ENCODE data around the gene SAMD14. TPM values are rescaled to one million over a fixed set of nuclear protein-coding genes. Genes with fewer than 3 reads are reported as not detected.

SAMD14 gene
- total RNA-seq, 1 donor from 2014 or later, result 0.26 TPM

- no peak for FAIRE-seq
- DNase-seq (ENCODE audit: low read depth), result no peak
- no peak overlapping the region for H3K4me3 ChIP-seq (ENCODE audit: low read depth, low read length)
- TF ChIP-seq CTCF (IDR thresholded peaks at IDR 0.05; ENCODE audit: insufficient read depth, low read length, severe bottlenecking), result no peak
- no peaks in the 10 kb centered on the region for H3K27me3 ChIP-seq (ENCODE audit: control insufficient read depth, insufficient read depth, low read length)
- H3K36me3 ChIP-seq (ENCODE audit: control insufficient read depth, insufficient read depth, low read length), result peaks cover 72% of the 10 kb centered on the region
Measured at GRCh38 chr17:50070908-50071680, 58.9 kb downstream of the SAMD14 start.

- H3K36me3 ChIP-seq (ENCODE audit: control insufficient read depth, insufficient read depth, low read length), result peaks cover 56% of the 10 kb centered on the region
- H3K27me3 ChIP-seq (ENCODE audit: control insufficient read depth, insufficient read depth, low read length), result no peaks in the 10 kb centered on the region
- DNase-seq (ENCODE audit: low read depth) (no peak), FAIRE-seq (no peak)
- no peak overlapping the region for H3K4me3 ChIP-seq (ENCODE audit: low read depth, low read length)
- no peak for TF ChIP-seq CTCF (IDR thresholded peaks at IDR 0.05; ENCODE audit: insufficient read depth, low read length, severe bottlenecking)
Measured at GRCh38 chr17:50067996-50068395, 62.0 kb downstream of the SAMD14 start.

- no peaks in the 10 kb centered on the region for H3K27me3 ChIP-seq (ENCODE audit: control insufficient read depth, insufficient read depth, low read length)
- no peak for DNase-seq (ENCODE audit: low read depth)
- no peak for TF ChIP-seq CTCF (IDR thresholded peaks at IDR 0.05; ENCODE audit: insufficient read depth, low read length, severe bottlenecking)
- no peak overlapping the region for H3K4me3 ChIP-seq (ENCODE audit: low read depth, low read length)
- FAIRE-seq, result no peak
- H3K36me3 ChIP-seq (ENCODE audit: control insufficient read depth, insufficient read depth, low read length), result peaks cover 48% of the 10 kb centered on the region
Measured at GRCh38 chr17:50066995-50067394, 63.0 kb downstream of the SAMD14 start.

- DNase-seq (ENCODE audit: low read depth) (no peak), FAIRE-seq (no peak)
- peaks cover 35% of the 10 kb centered on the region for H3K36me3 ChIP-seq (ENCODE audit: control insufficient read depth, insufficient read depth, low read length)
- H3K4me3 ChIP-seq (ENCODE audit: low read depth, low read length), result no peak overlapping the region
- TF ChIP-seq CTCF (IDR thresholded peaks at IDR 0.05; ENCODE audit: insufficient read depth, low read length, severe bottlenecking), result no peak
- no peaks in the 10 kb centered on the region for H3K27me3 ChIP-seq (ENCODE audit: control insufficient read depth, insufficient read depth, low read length)
Measured at GRCh38 chr17:50065056-50065455, 64.9 kb downstream of the SAMD14 start.

GRCh38 chr17:50064253-50065001 lies 65.5 kb downstream of the SAMD14 start:
- no peak for TF ChIP-seq CTCF (IDR thresholded peaks at IDR 0.05; ENCODE audit: insufficient read depth, low read length, severe bottlenecking)
- peak; percentile 95 for DNase-seq (ENCODE audit: low read depth)
- peak; percentile 91 for FAIRE-seq
- Histone ChIP-seq H3K27me3 (ENCODE audit: control insufficient read depth, insufficient read depth, low read length) (no peaks in the 10 kb centered on the region), H3K4me3 (ENCODE audit: low read depth, low read length) (no peak overlapping the region), H3K36me3 (ENCODE audit: control insufficient read depth, insufficient read depth, low read length) (peaks cover 30% of the 10 kb centered on the region)
